CD14-positive monocyte (primary cell): ENCODE data around the gene SAMD15. TPM values are rescaled to one million over a fixed set of nuclear protein-coding genes. Genes with fewer than 3 reads are reported as not detected.

ENCODE experiments used
- DNase-seq, 3 donors: peaks; one replicate each; pipeline ENCODE4 v3.0.0-alpha.2; 2011 to 2022
- H2AFZ ChIP-seq: 2 replicates; pipeline ENCODE4 v1.6.0; 2012; ENCODE audit warnings: mild to moderate bottlenecking, low read depth, low read length, inconsistent platforms; ENCODE audit not compliant: insufficient read depth, poor library complexity, severe bottlenecking
- H3K27ac ChIP-seq, 2 donors: 1 replicate in 1 of 2; 2 replicates in 1 of 2; pipeline ENCODE4 v1.5.1; 2012 to 2013; ENCODE audit warnings: low read length in 2 of 2, control low read depth in 1 of 2, inconsistent platforms in 1 of 2, low read depth in 1 of 2, mild to moderate bottlenecking in 1 of 2
- H3K27me3 ChIP-seq, 2 donors: one replicate each; pipeline versions ENCODE4 v1.6.0 to v1.6.1; 2011 to 2013; ENCODE audit warnings: low read length in 2 of 2; ENCODE audit not compliant: control insufficient read depth in 2 of 2, insufficient read depth in 2 of 2
- H3K36me3 ChIP-seq, 2 donors: replicated peaks in 1 of 2; 1 replicate in 1 of 2; 2 replicates in 1 of 2; pipeline versions ENCODE4 v1.5.1 to v1.6.1; 2012 to 2013; ENCODE audit warnings: low read length in 2 of 2, control low read depth in 1 of 2, inconsistent platforms in 1 of 2, mild to moderate bottlenecking in 1 of 2; ENCODE audit not compliant: insufficient read depth in 2 of 2, control insufficient read depth in 1 of 2
- H3K4me1 ChIP-seq, 2 donors: 1 replicate in 1 of 2; 2 replicates in 1 of 2; pipeline versions ENCODE4 v1.5.1 to v1.6.1; 2012 to 2013; ENCODE audit warnings: low read length in 2 of 2, control low read depth in 1 of 2, inconsistent platforms in 1 of 2, mild to moderate bottlenecking in 1 of 2, moderate library complexity in 1 of 2; ENCODE audit not compliant: insufficient read depth in 2 of 2, control insufficient read depth in 1 of 2
- H3K4me2 ChIP-seq: replicated peaks from 2 replicates; pipeline ENCODE3; 2012; ENCODE audit warnings: low read length, moderate library complexity, mild to moderate bottlenecking; ENCODE audit not compliant: poor library complexity, severe bottlenecking; ENCODE audit errors: extremely low read depth
- H3K4me3 ChIP-seq, 3 experiments: fragments of 200-600 bp in 1 of 3; sonication (generic) in 1 of 3; replicated peaks in 1 of 3; 1 replicate in 2 of 3; 2 replicates in 1 of 3; pipeline ENCODE4 v1.5.1; 2011 to 2013; ENCODE audit warnings: low read length in 3 of 3, mild to moderate bottlenecking in 3 of 3, control low read depth in 2 of 3, low read depth in 2 of 3, inconsistent platforms in 1 of 3, moderate library complexity in 1 of 3
- H3K79me2 ChIP-seq: 2 replicates; pipeline ENCODE4 v1.6.0; 2012; ENCODE audit warnings: mild to moderate bottlenecking, control low read depth, inconsistent platforms, low read length, moderate library complexity; ENCODE audit not compliant: insufficient read depth
- H3K9ac ChIP-seq: 2 replicates; pipeline ENCODE4 v1.6.0; 2017; ENCODE audit warnings: low read length, mild to moderate bottlenecking; ENCODE audit not compliant: insufficient read depth, poor library complexity, severe bottlenecking
- H3K9me3 ChIP-seq, 2 donors: replicated peaks in 1 of 2; 1 replicate in 1 of 2; 2 replicates in 1 of 2; pipeline versions ENCODE4 v1.5.1 to v1.6.1; 2012 to 2013; ENCODE audit warnings: low read length in 2 of 2, control low read depth in 1 of 2; ENCODE audit not compliant: control insufficient read depth in 1 of 2, insufficient read depth in 1 of 2
- H4K20me1 ChIP-seq: 2 replicates; pipeline ENCODE4 v1.6.0; 2012; ENCODE audit warnings: mild to moderate bottlenecking, low read length, control low read depth, moderate library complexity; ENCODE audit not compliant: insufficient read depth
- H3K27ac Mint-ChIP-seq, 7 donors: one replicate each; pipeline ENCODE4 v1.8.0; 2020; ENCODE audit warnings: mild to moderate bottlenecking in 7 of 7, mixed read lengths in 7 of 7, moderate library complexity in 6 of 7, inconsistent platforms in 2 of 7
- H3K27me3 Mint-ChIP-seq, 3 donors: one replicate each; pipeline ENCODE4 v1.8.0; 2021 to 2022; ENCODE audit warnings: low read depth in 3 of 3, mild to moderate bottlenecking in 3 of 3, mixed read lengths in 3 of 3, moderate library complexity in 3 of 3, inconsistent platforms in 1 of 3
- H3K36me3 Mint-ChIP-seq, 2 donors: one replicate each; pipeline ENCODE4 v1.8.0; 2020; ENCODE audit warnings: mixed read lengths in 2 of 2, inconsistent platforms in 1 of 2, mild to moderate bottlenecking in 1 of 2
- H3K4me1 Mint-ChIP-seq: one replicate; pipeline ENCODE4 v1.8.0; 2020; ENCODE audit warnings: mild to moderate bottlenecking, mixed read lengths
- H3K4me3 Mint-ChIP-seq, 2 donors: one replicate each; pipeline ENCODE4 v1.8.0; 2020; ENCODE audit warnings: mild to moderate bottlenecking in 2 of 2, mixed read lengths in 2 of 2, moderate library complexity in 1 of 2
- H3K9me3 Mint-ChIP-seq, 7 donors: one replicate each; pipeline ENCODE4 v1.8.0; 2020 to 2022; ENCODE audit warnings: mixed read lengths in 7 of 7, mild to moderate bottlenecking in 6 of 7, moderate library complexity in 6 of 7, inconsistent platforms in 2 of 7
- CTCF ChIP-seq: fragments of 200-600 bp; IDR thresholded peaks from one replicate; pipeline ENCODE4 v1.8.0; 2022; ENCODE audit warnings: antibody characterized with exemption, mild to moderate bottlenecking
- WGBS: methylation state at CpG from one replicate; pipeline ENCODE4 v1.1.5; 2013; ENCODE audit warnings: missing lambda C conversion rate; ENCODE audit not compliant: insufficient coverage; 5-methylcytosine and 5-hydroxymethylcytosine counted together
- intact Hi-C, 2 donors: fragments of 100-400 bp; cut with micrococcal nuclease; formaldehyde crosslinking; loops; one replicate each; pipeline versions ENCODE4 v1.15.0 to v1.15.1; 2023
- polyA minus RNA-seq: library from RNA; depleted of rRNA, polyadenylated mRNA; stranded (reverse); fragments of >200 nt; gene quantifications from 2 replicates; pipeline ENCODE4 v1.2.3, GENCODE V29; 2012
- polyA plus RNA-seq, 3 donors: library from polyadenylated mRNA; depleted of rRNA in 1 of 3; unstranded in 2 of 3; stranded (reverse) in 1 of 3; fragments of 300-500 nt in 2 of 3; fragments of >200 nt in 1 of 3; fragmentation: Illumina TruSeq in 2 of 3; gene quantifications; 1 replicate in 2 of 3; 2 replicates in 1 of 3; pipeline ENCODE4 v1.2.3, GENCODE V29; 2012 to 2021
- total RNA-seq, 12 experiments: library from RNA in 1 of 12; stranded (reverse) in 1 of 12; fragments of 120-200 nt in 1 of 12; gene quantifications; one replicate each; pipeline ENCODE4 v1.2.4 and lab custom pipeline; 2013 to 2026; ENCODE audit warnings: mixed read lengths in 6 of 12, inconsistent platforms in 1 of 12

Gene SAMD15
- 0.58 TPM for total RNA-seq (2013)
- polyA plus RNA-seq (under 1 TPM in 2 of 3 donors, not detected in 1; 0.08 to 0.65 TPM), polyA minus RNA-seq (under 0.01 and 0.24 TPM in 2 replicates), total RNA-seq (lab: John Stamatoyannopoulos, UW) (0.13 to 2.5 (median 0.66) reads per million in 11 experiments)

- H3K27me3 Mint-ChIP-seq, result peaks cover 0 to 2% (median 0%) of the 10 kb centered on the region in 3 donors
Observed at GRCh38 chr14:77376771-77377501, at the start of gene SAMD15, which contains the start of gene TMED8. SAMD15 (plus strand) TSS chr14:77377379; CDS start chr14:77377419, 40 bp downstream. TMED8 (minus strand) TSS chr14:77377094; CDS start chr14:77377053, 41 bp downstream.

More at GRCh38 chr14:77376771-77377501, at the start of gene SAMD15, which contains the start of gene TMED8:
- H3K9ac ChIP-seq, result peak within 1 kb of the TSS; percentile 87
- H3K79me2 ChIP-seq, result peaks cover 45% of the 10 kb centered on the region
- H3K36me3 Mint-ChIP-seq, result peaks cover 3 to 8% of the 10 kb centered on the region in 2 donors
- peak within 1 kb of the TSS; percentile 95 for H2AFZ ChIP-seq
- no peak for TF ChIP-seq CTCF
- peak within 1 kb of the TSS; percentile 88 to 95 for H3K4me3 Mint-ChIP-seq
- no peaks in the 10 kb centered on the region for H3K9me3 ChIP-seq
- WGBS, result under 1% methylated on average over 69 of the region's 69 CpGs
- H3K4me1 ChIP-seq, result peaks cover 42 to 45% of the 10 kb centered on the region in 2 donors
- no peaks in the 10 kb centered on the region for H3K27me3 ChIP-seq
- intact Hi-C loops, result loop anchor here (5.0 kb wide), 2 partner anchors 55 to 80 kb away; partner anchors contain the start of genes AHSA1 (in 2 of the 2), GSTZ1 (in 2 of the 2), POMT2 (in 2 of the 2) and VIPAS39 (in 2 of the 2)
- H3K27ac ChIP-seq, result peak within 1 kb of the TSS; percentile 18 to 79
- peak within 1 kb of the TSS; percentile 43 to 93 (median 87) for H3K27ac Mint-ChIP-seq
- H3K9me3 Mint-ChIP-seq, result peaks cover 0 to 2% (median 0%) of the 10 kb centered on the region in 7 donors
- DNase-seq, result peak; percentile 63 to 71 (median 70)
- H3K4me3 ChIP-seq, result peak within 1 kb of the TSS; percentile 75 to 99 (median 89)
- peaks cover 41% of the 10 kb centered on the region for H3K4me1 Mint-ChIP-seq
- H3K36me3 ChIP-seq, result no peaks in the 10 kb centered on the region
- peaks cover 8% of the 10 kb centered on the region for H4K20me1 ChIP-seq
- H3K4me2 ChIP-seq, result peak within 1 kb of the TSS; percentile 94
